HepG2 (cell line): Measurements from ENCODE around the gene DNAJC12. TPM values are rescaled to one million over a fixed set of nuclear protein-coding genes. Genes with fewer than 3 reads are reported as not detected.

Source experiments
- AKNA ChIP-seq: sonication (generic); formaldehyde crosslinking; IDR thresholded peaks from 2 replicates; pipeline ENCODE4 v1.4.0; 2020; ENCODE audit warnings: missing genetic modification reagents, borderline replicate concordance
- FOXO1 ChIP-seq: sonication (generic); formaldehyde crosslinking; IDR thresholded peaks from 2 replicates; pipeline ENCODE4 v1.4.0; 2020; ENCODE audit warnings: missing genetic modification reagents
- IRF9 ChIP-seq: sonication (generic); formaldehyde crosslinking; IDR thresholded peaks from 2 replicates; pipeline ENCODE4 v1.8.0; 2022; ENCODE audit warnings: missing genetic modification reagents, mild to moderate bottlenecking, borderline replicate concordance
- NFE2L2 ChIP-seq: fragments of 150-350 bp; IDR thresholded peaks from 2 replicates; pipeline ENCODE4 v1.6.1; 2014; ENCODE audit warnings: low read length
- NKX3-1 ChIP-seq: sonication (generic); formaldehyde crosslinking; IDR thresholded peaks from 2 replicates; pipeline ENCODE4 v1.5.0; 2020; ENCODE audit warnings: missing genetic modification reagents
- SRF ChIP-seq: IDR thresholded peaks from 2 replicates; pipeline ENCODE4 v1.6.1; 2011; ENCODE audit warnings: mild to moderate bottlenecking, low read depth, low read length, moderate library complexity
- SRY ChIP-seq: sonication (generic); formaldehyde crosslinking; IDR thresholded peaks from 2 replicates; pipeline ENCODE4 v1.8.0; 2022; ENCODE audit warnings: mild to moderate bottlenecking, missing genetic modification reagents
- STAT6 ChIP-seq: sonication (generic); formaldehyde crosslinking; IDR thresholded peaks from 2 replicates; pipeline ENCODE4 v1.4.0; 2020; ENCODE audit warnings: missing genetic modification reagents, mild to moderate bottlenecking, borderline replicate concordance
- TFE3 ChIP-seq: IDR thresholded peaks from 2 replicates; pipeline ENCODE4 v1.6.1; 2016
- ZBTB34 ChIP-seq: sonication (generic); formaldehyde crosslinking; IDR thresholded peaks from 2 replicates; pipeline ENCODE4 v1.8.0; 2022; ENCODE audit warnings: mild to moderate bottlenecking, missing genetic modification reagents
- ZNF124 ChIP-seq: sonication (generic); formaldehyde crosslinking; IDR thresholded peaks from 2 replicates; pipeline ENCODE4 v1.4.0; 2020; ENCODE audit warnings: missing genetic modification reagents
- ZNF496 ChIP-seq: sonication (generic); formaldehyde crosslinking; IDR thresholded peaks from 2 replicates; pipeline ENCODE4 v1.8.1; 2023; ENCODE audit warnings: mild to moderate bottlenecking, moderate library complexity, missing genetic modification reagents; ENCODE audit not compliant: insufficient replicate concordance
- ZNF747 ChIP-seq: sonication (generic); formaldehyde crosslinking; IDR thresholded peaks from 2 replicates; pipeline ENCODE4 v1.8.1; 2023; ENCODE audit warnings: missing genetic modification reagents, mild to moderate bottlenecking, borderline replicate concordance
- ZNF75D ChIP-seq: sonication (generic); formaldehyde crosslinking; IDR thresholded peaks from 2 replicates; pipeline ENCODE4 v1.8.1; 2023; ENCODE audit warnings: missing genetic modification reagents, mild to moderate bottlenecking, borderline replicate concordance
- polyA plus RNA-seq, 8 experiments: library from polyadenylated mRNA; depleted of rRNA in 3 of 8; stranded (reverse) in 7 of 8; unstranded in 1 of 8; fragments of >200 nt; fragmentation: Illumina TruSeq in 4 of 8; extraction: Trizol in 4 of 8; gene quantifications; 2 replicates each; pipeline versions ENCODE4 v1.2.1 to v1.2.3, GENCODE V29; 2011 to 2016; ENCODE audit warnings: low read depth in 4 of 8, missing spikeins in 1 of 8, mixed read lengths in 1 of 8; ENCODE audit not compliant: insufficient read depth in 1 of 8
- total RNA-seq, 5 experiments: library from RNA; depleted of rRNA; stranded (reverse); fragments of >200 nt; fragmentation: Illumina TruSeq; extraction: Trizol; gene quantifications; 2 replicates each; pipeline ENCODE4 v1.2.3, GENCODE V29; 2016; ENCODE audit warnings: low read depth in 1 of 5

Gene DNAJC12
- total and polyA plus RNA-seq, 2 of the 13 experiments (the other 11 are each of a cell fraction or from before 2014, with no cell fraction given) = 11.6 to 43.9 TPM

- TF ChIP-seq TFE3 (peak; percentile 59; the same call in 1 of the 2 replicates), ZNF747 (CRISPR knock-in tag) (peak; percentile 83), ZNF124 (CRISPR knock-in tag) (peak; percentile 64; the same call in 1 of the 2 replicates), ZBTB34 (CRISPR knock-in tag) (no peak), FOXO1 (peak; percentile 13; the same call in 1 of the 2 replicates), AKNA (CRISPR knock-in tag) (no peak; the same call in 1 of the 2 replicates), NKX3-1 (peak; percentile 54; the same call in 1 of the 2 replicates), STAT6 (CRISPR knock-in tag) (peak; percentile 78; the same call in 1 of the 2 replicates), SRY (CRISPR knock-in tag) (no peak; the same call in 1 of the 2 replicates), NFE2L2 (no peak), ZNF75D (CRISPR knock-in tag) (0 out of 2 replicates have a peak, but pooled peaks have one; percentile 49), SRF (no peak), ZNF496 (no peak), IRF9 (CRISPR knock-in tag) (no peak; the same call in 1 of the 2 replicates)
Observed at GRCh38 chr10:67764012-67764822, 73.8 kb downstream of the DNAJC12 start (continued).
